GM23338 (cell line): Measurements from ENCODE around the gene HSD17B2. TPM values are rescaled to one million over a fixed set of nuclear protein-coding genes. Genes with fewer than 3 reads are reported as not detected.

Source experiments
- ATAC-seq: fragments of 200-7000 bp; cut with Tn5 transposase; 3 replicates; pipeline ENCODE4 v1.9.1; 2020
- DNase-seq: peaks from one replicate; pipeline ENCODE4 v3.0.0-alpha.2; 2015; ENCODE audit warnings: low spot score
- H2AFZ ChIP-seq: fragments of 200-600 bp; sonication (generic); 2 replicates; pipeline ENCODE4 v1.8.0; 2016; ENCODE audit warnings: antibody characterized with exemption, mild to moderate bottlenecking, moderate library complexity
- H3F3A ChIP-seq: fragments of 200-600 bp; sonication (generic); replicated peaks from 2 replicates; pipeline ENCODE4 v1.8.0; 2017; ENCODE audit warnings: antibody characterized with exemption, mixed run types, low read depth
- H3K27ac ChIP-seq: fragments of 200-600 bp; sonication (generic); 2 replicates; pipeline ENCODE4 v1.6.1; 2016; ENCODE audit warnings: low read depth
- H3K27me3 ChIP-seq: fragments of 200-600 bp; sonication (generic); 2 replicates; pipeline ENCODE4 v1.8.0; 2016; ENCODE audit warnings: mild to moderate bottlenecking, mixed run types, moderate library complexity; ENCODE audit not compliant: insufficient read depth
- H3K36me3 ChIP-seq: fragments of 200-600 bp; sonication (generic); 2 replicates; pipeline ENCODE4 v1.8.0; 2016; ENCODE audit warnings: mild to moderate bottlenecking; ENCODE audit not compliant: insufficient read depth
- H3K4me1 ChIP-seq: fragments of 200-600 bp; sonication (generic); 2 replicates; pipeline ENCODE4 v1.8.0; 2016; ENCODE audit warnings: mild to moderate bottlenecking, moderate library complexity; ENCODE audit not compliant: insufficient read depth
- H3K4me2 ChIP-seq: fragments of 200-600 bp; sonication (generic); 2 replicates; pipeline ENCODE4 v1.7.1; 2017; ENCODE audit warnings: mixed run types
- H3K4me3 ChIP-seq: fragments of 200-600 bp; sonication (generic); 2 replicates; pipeline ENCODE4 v1.6.1; 2016; ENCODE audit warnings: mixed run types
- H3K79me2 ChIP-seq: fragments of 200-600 bp; sonication (generic); replicated peaks from 2 replicates; pipeline ENCODE4 v1.8.0; 2017; ENCODE audit warnings: mild to moderate bottlenecking; ENCODE audit not compliant: insufficient read depth
- H3K9me2 ChIP-seq: fragments of 200-600 bp; sonication (generic); 2 replicates; pipeline ENCODE4 v1.8.0; 2017; ENCODE audit not compliant: insufficient read depth
- H4K20me1 ChIP-seq: fragments of 200-600 bp; sonication (generic); replicated peaks from 2 replicates; pipeline ENCODE4 v1.8.0; 2017; ENCODE audit warnings: mild to moderate bottlenecking; ENCODE audit not compliant: insufficient read depth
- H3K27ac Mint-ChIP-seq: 2 replicates; pipeline ENCODE4 v1.8.0; 2020; ENCODE audit warnings: inconsistent platforms, mild to moderate bottlenecking, moderate library complexity, mixed read lengths
- H3K27me3 Mint-ChIP-seq: 3 replicates; pipeline ENCODE4 v1.8.0; 2022; ENCODE audit warnings: low read depth, mild to moderate bottlenecking, moderate library complexity, mixed read lengths, inconsistent platforms; ENCODE audit not compliant: insufficient read depth, poor library complexity
- H3K36me3 Mint-ChIP-seq: 3 replicates; pipeline ENCODE4 v1.8.0; 2021; ENCODE audit warnings: low read depth, mild to moderate bottlenecking, inconsistent platforms, moderate library complexity, mixed read lengths
- H3K4me1 Mint-ChIP-seq: 3 replicates; pipeline ENCODE4 v1.8.0; 2020; ENCODE audit warnings: mild to moderate bottlenecking, inconsistent platforms, mixed read lengths
- H3K4me3 Mint-ChIP-seq: 3 replicates; pipeline ENCODE4 v1.8.0; 2021; ENCODE audit warnings: moderate library complexity, mild to moderate bottlenecking, inconsistent platforms, mixed read lengths
- H3K9me3 Mint-ChIP-seq: 3 replicates; pipeline ENCODE4 v1.8.0; 2020; ENCODE audit warnings: moderate library complexity, mild to moderate bottlenecking, inconsistent platforms, mixed read lengths
- CREB1 ChIP-seq: fragments of 250-450 bp; sonication (Bioruptor Pico); IDR thresholded peaks from 2 replicates; pipeline ENCODE4 v1.5.0; 2020; ENCODE audit warnings: low read depth, mild to moderate bottlenecking, moderate library complexity
- EZH2 ChIP-seq: fragments of 200-600 bp; sonication (generic); IDR thresholded peaks from one replicate; pipeline ENCODE4 v1.8.0; 2017; ENCODE audit warnings: antibody characterized with exemption, mild to moderate bottlenecking, low read depth; ENCODE audit not compliant: unreplicated experiment
- EZH2phosphoT487 ChIP-seq: fragments of 200-600 bp; sonication (generic); IDR thresholded peaks from one replicate; pipeline ENCODE4 v1.8.1; 2018; ENCODE audit warnings: antibody characterized with exemption; ENCODE audit not compliant: unreplicated experiment
- JUNB ChIP-seq: IDR thresholded peaks from one replicate; pipeline ENCODE4 v1.6.1; 2016; ENCODE audit warnings: antibody characterized with exemption; ENCODE audit not compliant: unreplicated experiment
- NANOG ChIP-seq: IDR thresholded peaks from 2 replicates; pipeline ENCODE4 v1.6.1; 2016; ENCODE audit warnings: antibody characterized with exemption, borderline replicate concordance
- POLR2AphosphoS5 ChIP-seq: IDR thresholded peaks from 2 replicates; pipeline ENCODE4 v1.6.1; 2016; ENCODE audit warnings: antibody characterized with exemption, low read depth
- STAT1 ChIP-seq: IDR thresholded peaks from one replicate; pipeline ENCODE4 v1.6.1; 2016; ENCODE audit warnings: antibody characterized with exemption; ENCODE audit not compliant: unreplicated experiment
- ZNF114 ChIP-seq: fragments of 250-450 bp; sonication (Bioruptor Pico); IDR thresholded peaks from 2 replicates; pipeline ENCODE4 v1.5.0; 2020; ENCODE audit warnings: mild to moderate bottlenecking, moderate library complexity
- ZNF331 ChIP-seq: fragments of 250-450 bp; sonication (Bioruptor Pico); IDR thresholded peaks from 2 replicates; pipeline ENCODE4 v1.5.0; 2020; ENCODE audit warnings: low read depth, mild to moderate bottlenecking, moderate library complexity
- polyA plus RNA-seq: library from polyadenylated mRNA; unstranded; fragments of >200 nt; fragmentation: Nextera tagmentation; extraction: Ambion mirVana; gene quantifications from 2 replicates; pipeline ENCODE4 v1.2.1, GENCODE V29; 2016
- total RNA-seq: library from RNA; depleted of rRNA; stranded (reverse); fragments of >200 nt; shearing (Covaris generic); gene quantifications from 2 replicates; pipeline ENCODE4 v1.2.3, GENCODE V29; 2014
- TF ChIP-seq, protein P1 (sequence below), 2 experiments: fragments of 200-600 bp in 1 of 2; sonication (generic) in 1 of 2; conservative IDR thresholded peaks; 2 replicates each; pipeline versions ENCODE4 v1.5.1 to v1.6.1; 2016 to 2017; ENCODE audit warnings: antibody characterized with exemption in 2 of 2, low read depth in 2 of 2, mild to moderate bottlenecking in 2 of 2, moderate library complexity in 1 of 2
- TF ChIP-seq, protein P2 (sequence below): IDR thresholded peaks from 2 replicates; pipeline ENCODE4 v1.6.1; 2016; ENCODE audit warnings: antibody characterized with exemption

HSD17B2 gene
- total and polyA plus RNA-seq, 2 experiments from 2014 or later, result 0.29 TPM; not detected in 1

GRCh38 chr16:82016964-82017363 is 18.1 kb upstream of the HSD17B2 start (continued):
- no peak for TF ChIP-seq ZNF331 (CRISPR knock-in tag)
- TF ChIP-seq NANOG, result no peak
- no peak for TF ChIP-seq ZNF114 (CRISPR knock-in tag)
- TF ChIP-seq POLR2AphosphoS5, result no peak
- no peak for TF ChIP-seq EZH2
- TF ChIP-seq EZH2phosphoT487, result no peak
- TF ChIP-seq CREB1, result no peak

DNA sequence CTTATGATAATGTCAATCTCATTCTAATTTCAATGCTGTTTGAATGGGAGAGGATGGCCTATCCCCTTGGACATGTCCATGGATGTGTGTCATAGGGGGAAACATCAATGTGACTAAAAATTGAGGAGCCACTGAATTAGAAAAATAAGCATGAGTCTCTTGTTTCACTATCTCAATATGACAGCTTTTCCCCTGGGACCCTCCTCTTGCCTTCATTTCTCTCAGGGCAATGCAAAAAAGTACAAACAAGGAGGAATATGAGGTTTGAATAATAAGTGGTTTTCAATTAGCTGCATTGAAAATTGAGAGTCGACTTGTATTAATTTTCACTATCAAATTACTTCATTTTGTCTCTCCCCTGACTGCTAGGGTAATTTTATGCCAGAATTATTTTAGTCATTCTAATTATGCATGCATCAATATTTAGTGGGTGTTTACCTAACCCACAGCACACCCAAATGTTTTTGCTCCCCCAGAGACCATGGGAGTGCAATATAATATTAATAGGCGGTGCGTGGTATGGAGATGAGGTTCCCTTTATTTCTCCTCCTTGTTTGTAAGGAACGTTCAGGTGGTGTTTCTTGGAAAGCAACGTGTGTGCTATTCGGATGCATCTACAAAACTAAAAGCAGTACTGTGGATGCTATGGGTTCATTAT is 17.0 kb upstream of the HSD17B2 start:
- H3K36me3 ChIP-seq, result no peaks in the 10 kb centered on the region
- H2AFZ ChIP-seq, result no peak overlapping the region
- H3K4me3 ChIP-seq, result no peak overlapping the region
- H3F3A ChIP-seq, result no peaks in the 10 kb centered on the region
- no peak overlapping the region for H3K27ac Mint-ChIP-seq
- no peak for DNase-seq
- H3K4me3 Mint-ChIP-seq, result no peak overlapping the region
- no peaks in the 10 kb centered on the region for H3K27me3 ChIP-seq
- H3K36me3 Mint-ChIP-seq, result no peaks in the 10 kb centered on the region; the same call in 2 of the 3 replicates
- TF ChIP-seq POLR2AphosphoS5 (no peak), NANOG (no peak), JUNB (no peak), STAT1 (no peak), EZH2 (no peak), CREB1 (no peak), ZNF331 (CRISPR knock-in tag) (no peak), EZH2phosphoT487 (no peak)
- TF ChIP-seq, protein P1, sequence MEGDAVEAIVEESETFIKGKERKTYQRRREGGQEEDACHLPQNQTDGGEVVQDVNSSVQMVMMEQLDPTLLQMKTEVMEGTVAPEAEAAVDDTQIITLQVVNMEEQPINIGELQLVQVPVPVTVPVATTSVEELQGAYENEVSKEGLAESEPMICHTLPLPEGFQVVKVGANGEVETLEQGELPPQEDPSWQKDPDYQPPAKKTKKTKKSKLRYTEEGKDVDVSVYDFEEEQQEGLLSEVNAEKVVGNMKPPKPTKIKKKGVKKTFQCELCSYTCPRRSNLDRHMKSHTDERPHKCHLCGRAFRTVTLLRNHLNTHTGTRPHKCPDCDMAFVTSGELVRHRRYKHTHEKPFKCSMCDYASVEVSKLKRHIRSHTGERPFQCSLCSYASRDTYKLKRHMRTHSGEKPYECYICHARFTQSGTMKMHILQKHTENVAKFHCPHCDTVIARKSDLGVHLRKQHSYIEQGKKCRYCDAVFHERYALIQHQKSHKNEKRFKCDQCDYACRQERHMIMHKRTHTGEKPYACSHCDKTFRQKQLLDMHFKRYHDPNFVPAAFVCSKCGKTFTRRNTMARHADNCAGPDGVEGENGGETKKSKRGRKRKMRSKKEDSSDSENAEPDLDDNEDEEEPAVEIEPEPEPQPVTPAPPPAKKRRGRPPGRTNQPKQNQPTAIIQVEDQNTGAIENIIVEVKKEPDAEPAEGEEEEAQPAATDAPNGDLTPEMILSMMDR (conservative IDR thresholded peaks at IDR 0.05; ENCODE audit: low read depth in 2 of 2), result no peak
- TF ChIP-seq, protein P2, sequence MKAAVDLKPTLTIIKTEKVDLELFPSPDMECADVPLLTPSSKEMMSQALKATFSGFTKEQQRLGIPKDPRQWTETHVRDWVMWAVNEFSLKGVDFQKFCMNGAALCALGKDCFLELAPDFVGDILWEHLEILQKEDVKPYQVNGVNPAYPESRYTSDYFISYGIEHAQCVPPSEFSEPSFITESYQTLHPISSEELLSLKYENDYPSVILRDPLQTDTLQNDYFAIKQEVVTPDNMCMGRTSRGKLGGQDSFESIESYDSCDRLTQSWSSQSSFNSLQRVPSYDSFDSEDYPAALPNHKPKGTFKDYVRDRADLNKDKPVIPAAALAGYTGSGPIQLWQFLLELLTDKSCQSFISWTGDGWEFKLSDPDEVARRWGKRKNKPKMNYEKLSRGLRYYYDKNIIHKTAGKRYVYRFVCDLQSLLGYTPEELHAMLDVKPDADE, result no peak
- no peaks in the 10 kb centered on the region for H3K4me1 ChIP-seq
- no peaks in the 10 kb centered on the region for H3K27me3 Mint-ChIP-seq
- no peaks in the 10 kb centered on the region for H3K4me1 Mint-ChIP-seq
- ATAC-seq, result no peak
- H3K9me3 Mint-ChIP-seq, result peaks cover 3% of the 10 kb centered on the region; the same call in 2 of the 3 replicates
- no peaks in the 10 kb centered on the region for H3K79me2 ChIP-seq
- H4K20me1 ChIP-seq, result no peaks in the 10 kb centered on the region
- H3K4me2 ChIP-seq, result no peak overlapping the region
- no peak overlapping the region for H3K27ac ChIP-seq
- H3K9me2 ChIP-seq, result no peaks in the 10 kb centered on the region
